Activated CD4-positive, alpha-beta T cell treated with anti-CD3 and anti-CD28 coated beads, Interleukin-2, amount 10 ng/mL, durations not matched to agents 24 days and 14 days (primary cell): ENCODE results near the gene ZC3H18. TPM values are rescaled to one million over a fixed set of nuclear protein-coding genes. Genes with fewer than 3 reads are reported as not detected.
A peak's percentile ranks its signal among the peaks of the same experiment; 100 is the strongest.

Experiments used
- DNase-seq: peaks from one replicate; pipeline ENCODE4 v3.0.0; 2022
- H3K27ac Mint-ChIP-seq: one replicate; pipeline ENCODE4 v1.8.0; 2022; ENCODE audit warnings: mild to moderate bottlenecking, mixed read lengths
- H3K27me3 Mint-ChIP-seq: one replicate; pipeline ENCODE4 v1.8.0; 2022; ENCODE audit warnings: mixed read lengths
- H3K36me3 Mint-ChIP-seq: one replicate; pipeline ENCODE4 v1.8.0; 2022; ENCODE audit warnings: low read depth, mild to moderate bottlenecking, mixed read lengths
- H3K4me1 Mint-ChIP-seq: one replicate; pipeline ENCODE4 v1.8.0; 2021; ENCODE audit warnings: mixed read lengths
- H3K4me3 Mint-ChIP-seq: one replicate; pipeline ENCODE4 v1.8.0; 2022; ENCODE audit warnings: mild to moderate bottlenecking, moderate library complexity, mixed read lengths
- H3K9me3 Mint-ChIP-seq: one replicate; pipeline ENCODE4 v1.8.0; 2021; ENCODE audit warnings: mixed read lengths
- intact Hi-C: fragments of 100-400 bp; cut with micrococcal nuclease; formaldehyde crosslinking; loops from one replicate; pipeline ENCODE4 v1.15.1; 2023
- total RNA-seq: library from RNA; stranded (reverse); gene quantifications from 2 replicates; pipeline ENCODE4 v1.2.3, GENCODE V29; 2022

The ZC3H18 gene
- total RNA-seq, 1 donor from 2014 or later = 106 TPM

DNA sequence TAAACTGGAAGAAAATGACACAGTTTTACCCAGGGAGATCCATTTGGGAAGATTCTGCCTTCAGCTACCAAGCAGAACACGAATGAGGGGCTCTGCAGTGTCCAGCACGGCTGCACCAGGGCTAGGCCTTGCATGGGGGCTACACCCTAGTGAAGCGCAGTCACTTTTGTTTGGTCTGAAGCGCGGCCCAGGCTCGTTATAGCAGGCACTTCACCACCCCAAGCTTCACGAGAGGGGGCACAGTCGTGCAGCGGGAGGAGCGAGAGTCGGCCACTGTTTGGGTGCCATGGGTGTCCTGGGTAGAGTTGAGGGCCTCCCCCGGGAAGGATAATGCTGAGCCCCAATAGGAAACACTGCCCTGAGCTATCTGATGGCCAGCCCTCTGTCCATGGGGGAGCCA lies 46.5 kb downstream of the ZC3H18 start:
- Mint-ChIP-seq H3K27me3 (no peaks in the 10 kb centered on the region), H3K9me3 (no peaks in the 10 kb centered on the region), H3K4me1 (peaks cover 17% of the 10 kb centered on the region), H3K4me3 (no peak overlapping the region), H3K27ac (no peak overlapping the region), H3K36me3 (peaks cover 24% of the 10 kb centered on the region)
- intact Hi-C loops = no loop called here
- DNase-seq = no peak

DNA sequence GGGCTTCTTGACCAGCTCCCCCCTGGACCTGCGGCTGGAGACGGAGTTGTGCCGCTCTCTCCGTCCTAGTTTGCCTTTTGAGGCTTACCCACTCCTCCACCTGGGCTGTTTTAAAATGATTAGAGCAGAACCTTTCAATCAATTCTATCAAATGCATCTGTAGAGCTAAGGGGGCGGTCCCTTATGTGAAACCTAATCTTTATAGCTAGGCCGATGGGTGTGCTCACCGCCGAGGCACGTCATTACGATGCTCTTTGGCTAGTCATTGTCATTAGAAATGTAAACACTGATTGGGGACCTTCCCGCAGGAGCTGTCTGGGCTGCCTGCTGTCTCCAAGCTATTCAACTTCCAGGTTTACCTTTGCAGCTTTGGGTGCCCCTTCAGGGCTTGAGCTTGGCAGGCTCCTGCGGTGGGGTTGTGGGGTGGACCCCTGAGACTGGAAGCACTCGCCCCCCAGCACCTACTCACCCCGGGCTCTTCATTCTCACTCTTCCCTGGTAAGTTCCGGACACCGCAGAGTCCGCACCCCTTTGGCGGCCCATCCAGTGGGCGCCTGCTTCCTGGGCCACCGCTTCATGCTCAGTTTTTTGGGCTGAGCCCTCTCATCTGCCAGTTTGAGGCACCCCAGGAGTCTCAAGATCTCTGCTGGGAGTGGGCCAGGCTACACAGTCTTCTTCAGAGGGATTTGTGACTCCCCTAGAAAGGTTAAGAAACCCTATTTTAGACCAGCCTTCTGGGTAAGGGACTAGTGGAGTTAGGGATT lies 47.2 kb downstream of the ZC3H18 start:
- H3K27me3 Mint-ChIP-seq = no peaks in the 10 kb centered on the region
- H3K4me3 Mint-ChIP-seq = no peak overlapping the region
- H3K9me3 Mint-ChIP-seq = no peaks in the 10 kb centered on the region
- DNase-seq = no peak
- intact Hi-C loops = no loop called here
- peaks cover 26% of the 10 kb centered on the region for H3K36me3 Mint-ChIP-seq
- H3K27ac Mint-ChIP-seq = no peak overlapping the region
- H3K4me1 Mint-ChIP-seq = peaks cover 17% of the 10 kb centered on the region

DNA sequence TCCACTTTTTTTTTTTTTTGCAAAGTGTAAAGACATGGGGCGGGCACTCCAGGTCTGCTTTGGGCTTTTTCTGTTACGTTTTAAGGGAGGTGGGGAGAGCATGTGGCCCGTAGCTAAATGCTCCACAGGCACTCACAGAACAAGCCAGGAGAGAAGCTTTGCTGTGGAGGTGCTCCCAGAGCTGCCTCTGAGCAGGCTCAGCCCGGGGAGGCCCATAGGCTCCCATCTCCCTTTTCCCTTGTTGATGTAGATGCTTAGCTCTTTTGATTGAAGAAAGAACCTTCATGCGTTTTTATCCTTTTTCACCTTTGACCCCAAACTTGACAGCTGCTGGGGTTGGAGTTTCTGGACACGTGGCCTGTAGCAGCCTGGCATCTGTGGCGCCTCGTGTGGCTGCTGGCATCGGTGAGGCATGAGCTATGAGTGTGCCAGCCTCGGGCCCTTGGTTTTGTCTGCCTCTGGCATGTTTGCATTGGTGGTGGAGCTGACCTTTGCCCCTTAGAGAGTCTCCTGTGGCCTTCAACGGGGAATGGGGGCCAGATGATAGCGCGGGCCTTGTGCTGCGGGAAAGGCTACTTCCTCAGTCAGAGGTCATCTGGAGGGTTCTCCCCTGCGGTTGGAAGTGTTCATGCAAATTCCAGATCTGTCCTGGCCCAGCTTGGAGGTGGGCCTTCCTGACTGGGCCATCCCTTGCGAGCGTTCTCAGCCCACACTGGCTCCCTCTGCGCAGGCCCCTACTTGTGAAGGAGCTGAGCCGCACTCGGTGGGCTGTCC lies 48.2 kb downstream of the ZC3H18 start:
- no peak for DNase-seq
- peaks cover 17% of the 10 kb centered on the region for H3K4me1 Mint-ChIP-seq
- no peak overlapping the region for H3K27ac Mint-ChIP-seq
- no peak overlapping the region for H3K4me3 Mint-ChIP-seq
- H3K27me3 Mint-ChIP-seq = no peaks in the 10 kb centered on the region
- intact Hi-C loops = no loop called here
- H3K36me3 Mint-ChIP-seq = peaks cover 26% of the 10 kb centered on the region
- H3K9me3 Mint-ChIP-seq = no peaks in the 10 kb centered on the region

DNA sequence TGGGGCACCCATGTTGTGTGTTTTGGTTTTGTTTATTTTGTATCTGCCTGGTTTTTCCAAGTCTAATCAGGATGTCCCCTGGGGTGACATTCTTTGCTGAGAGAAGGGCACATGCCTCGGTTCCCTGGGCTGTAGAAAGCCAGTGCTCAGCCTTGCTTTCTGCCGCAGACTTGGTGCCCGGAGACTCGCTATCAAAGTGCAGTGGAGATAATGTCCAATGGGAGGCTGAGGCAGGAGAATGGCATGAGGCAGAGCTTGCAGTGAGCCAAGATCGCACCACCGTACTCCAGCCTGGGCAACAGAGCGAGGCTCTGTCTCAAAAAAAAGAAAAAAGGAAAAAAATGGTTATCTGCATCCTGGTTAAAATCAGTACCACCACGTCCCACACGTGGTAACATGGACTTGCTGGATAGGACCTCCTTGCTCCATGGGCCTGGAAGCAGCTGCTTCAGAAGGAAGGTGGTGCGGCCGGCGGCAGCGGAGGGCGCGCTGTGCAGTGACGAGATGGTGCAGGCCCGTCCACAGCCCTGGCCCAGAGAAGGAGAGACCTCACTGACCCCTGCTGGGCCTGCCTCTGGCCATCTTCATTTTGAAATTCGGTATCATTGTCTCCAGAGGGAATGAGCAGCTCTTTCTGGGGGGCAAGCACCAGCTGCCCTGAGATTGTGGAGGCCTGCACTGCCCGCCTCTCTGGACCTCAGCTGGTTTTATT lies 48.9 kb downstream of the ZC3H18 start:
- Mint-ChIP-seq H3K4me3 (no peak overlapping the region), H3K36me3 (peaks cover 29% of the 10 kb centered on the region), H3K27ac (peak overlapping the region; percentile 66), H3K9me3 (no peaks in the 10 kb centered on the region), H3K4me1 (peaks cover 17% of the 10 kb centered on the region), H3K27me3 (no peaks in the 10 kb centered on the region)
- intact Hi-C loops = no loop called here
- DNase-seq = no peak

DNA sequence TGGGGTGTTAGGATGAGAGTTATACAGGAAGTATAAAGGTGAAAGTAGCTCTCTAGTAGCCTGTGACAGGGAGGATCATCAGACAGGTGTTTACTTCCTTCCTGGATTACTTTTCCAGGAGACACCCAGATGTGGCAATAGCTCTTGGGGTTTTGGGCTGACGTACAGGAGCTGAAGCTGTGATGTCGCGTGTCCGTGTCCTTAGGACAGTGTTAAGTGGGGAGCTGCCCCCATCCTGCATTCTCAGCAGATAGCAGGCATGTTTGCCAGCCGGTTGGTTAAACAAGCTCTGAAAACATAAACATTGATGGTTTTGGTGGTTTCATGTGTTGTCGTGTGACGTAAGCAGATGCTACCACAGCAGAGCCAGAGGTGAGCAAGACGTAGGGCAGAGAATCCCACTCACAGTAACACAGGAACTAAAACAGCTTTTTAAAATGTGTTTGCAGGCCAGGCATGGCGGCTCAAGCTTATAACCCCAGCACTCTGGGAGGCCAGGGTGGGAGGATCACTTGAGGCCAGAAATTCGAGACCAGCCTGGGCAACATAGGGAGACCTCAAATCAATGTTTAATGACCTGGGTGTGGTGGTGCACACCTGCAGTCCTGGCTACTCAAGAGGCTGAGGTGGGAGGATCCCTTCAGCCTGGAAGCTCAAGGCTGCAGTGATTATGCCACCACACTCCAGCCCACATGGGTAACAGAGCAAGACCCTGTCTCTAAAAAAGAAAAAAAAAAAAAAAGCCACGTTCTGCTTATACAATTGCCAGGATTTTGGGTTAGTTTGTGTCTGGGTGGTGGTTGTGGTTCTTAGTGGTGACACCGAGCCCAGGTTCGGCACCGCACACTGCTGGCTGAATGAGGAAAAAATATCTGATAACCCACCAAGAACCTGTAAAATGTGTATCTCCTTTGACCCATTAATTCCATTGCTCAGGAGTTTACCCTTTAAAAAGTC lies 49.9 kb downstream of the ZC3H18 start:
- Mint-ChIP-seq H3K27me3 (no peaks in the 10 kb centered on the region), H3K36me3 (peaks cover 27% of the 10 kb centered on the region), H3K4me3 (peak overlapping the region; percentile 38), H3K9me3 (no peaks in the 10 kb centered on the region), H3K4me1 (peaks cover 17% of the 10 kb centered on the region), H3K27ac (peak overlapping the region; percentile 81)
- peak; percentile 87 for DNase-seq
- intact Hi-C loops = loop anchor here (1.0 kb wide), 1 partner anchor 31 kb away; the partner anchor contains the start of gene CYBA

DNA sequence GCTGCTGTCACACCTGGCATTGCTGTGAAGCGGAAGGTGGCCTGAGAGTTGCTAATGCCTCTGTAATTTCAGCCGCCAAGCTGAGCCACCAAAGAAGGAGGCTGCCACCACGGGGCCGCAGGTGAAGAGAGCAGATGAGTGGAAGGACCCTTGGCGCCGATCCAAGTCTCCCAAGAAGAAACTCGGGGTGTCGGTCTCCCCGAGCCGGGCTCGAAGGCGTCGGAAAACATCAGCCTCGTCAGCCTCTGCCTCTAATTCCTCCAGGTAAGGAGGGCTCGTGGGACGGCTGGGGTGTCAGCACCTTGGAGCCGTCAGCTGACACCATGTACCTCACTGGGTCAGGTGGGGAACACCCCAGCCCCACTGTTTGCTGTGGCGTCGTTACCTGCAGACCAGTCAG lies 51.9 kb downstream of the ZC3H18 start:
- Mint-ChIP-seq H3K36me3 (peaks cover 37% of the 10 kb centered on the region), H3K4me1 (peaks cover 17% of the 10 kb centered on the region), H3K9me3 (no peaks in the 10 kb centered on the region), H3K27me3 (no peaks in the 10 kb centered on the region), H3K4me3 (no peak overlapping the region), H3K27ac (no peak overlapping the region)
- intact Hi-C loops = no loop called here
- no peak for DNase-seq

DNA sequence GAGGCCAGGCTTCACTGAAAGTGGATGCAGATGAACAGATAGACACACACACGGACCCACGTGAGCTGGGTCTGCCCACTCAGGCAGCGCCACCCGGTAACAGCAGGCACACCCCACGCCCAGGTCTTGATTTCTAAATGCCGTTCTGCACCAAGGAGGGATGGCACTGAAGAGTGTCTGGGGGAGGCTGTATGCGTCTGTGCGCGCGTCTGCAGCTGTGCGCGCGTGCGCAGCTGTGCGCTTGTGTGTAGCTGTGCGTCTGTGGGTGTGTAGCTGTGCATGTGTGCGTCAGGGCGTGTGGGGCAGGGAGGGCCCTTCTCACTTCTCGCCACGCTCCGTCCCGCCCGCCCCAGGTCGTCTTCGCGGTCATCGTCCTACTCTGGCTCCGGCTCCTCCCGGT lies 52.7 kb downstream of the ZC3H18 start:
- Mint-ChIP-seq H3K36me3 (peaks cover 43% of the 10 kb centered on the region), H3K4me1 (peaks cover 17% of the 10 kb centered on the region), H3K4me3 (no peak overlapping the region), H3K9me3 (no peaks in the 10 kb centered on the region), H3K27ac (no peak overlapping the region), H3K27me3 (no peaks in the 10 kb centered on the region)
- no peak for DNase-seq
- intact Hi-C loops = no loop called here

DNA sequence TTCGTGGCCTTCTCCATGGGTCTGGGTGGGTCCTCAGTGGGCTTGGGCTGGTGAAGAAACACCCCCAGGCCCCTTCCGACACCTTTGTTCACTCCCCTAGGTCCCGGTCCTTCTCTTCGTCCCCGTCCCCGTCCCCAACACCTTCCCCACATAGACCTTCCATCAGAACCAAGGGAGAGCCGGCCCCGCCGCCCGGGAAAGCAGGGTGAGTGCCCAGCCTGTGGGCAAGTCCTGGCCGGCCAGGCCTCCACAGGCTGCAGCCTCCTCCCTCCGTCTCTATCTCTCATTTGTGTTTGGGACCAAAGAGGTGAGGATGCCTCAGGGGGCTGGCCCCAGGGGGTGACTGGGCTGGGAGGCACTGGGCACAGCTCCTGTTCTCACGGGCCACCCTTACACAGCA lies 53.7 kb downstream of the ZC3H18 start:
- H3K4me1 Mint-ChIP-seq = peaks cover 16% of the 10 kb centered on the region
- DNase-seq = no peak
- peaks cover 44% of the 10 kb centered on the region for H3K36me3 Mint-ChIP-seq
- H3K27ac Mint-ChIP-seq = no peak overlapping the region
- H3K27me3 Mint-ChIP-seq = no peaks in the 10 kb centered on the region
- H3K9me3 Mint-ChIP-seq = no peaks in the 10 kb centered on the region
- H3K4me3 Mint-ChIP-seq = no peak overlapping the region
- intact Hi-C loops = no loop called here

DNA sequence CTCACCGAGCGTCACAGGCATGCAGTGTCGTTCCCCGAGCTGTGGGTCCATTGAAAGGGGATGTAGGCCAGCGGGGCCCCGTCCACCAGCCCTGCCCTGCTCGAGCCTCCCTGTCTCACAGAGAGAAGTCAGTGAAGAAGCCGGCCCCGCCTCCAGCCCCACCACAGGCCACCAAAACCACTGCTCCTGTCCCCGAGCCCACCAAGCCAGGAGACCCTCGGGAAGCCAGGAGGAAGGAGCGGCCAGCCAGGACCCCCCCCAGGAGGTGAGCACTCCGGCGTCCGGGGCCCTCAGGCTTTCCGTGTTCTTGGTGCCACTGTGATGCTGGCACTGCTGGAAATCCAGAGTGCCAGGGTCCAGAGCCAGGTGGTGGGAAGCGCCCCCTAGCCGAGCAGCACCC lies 54.3 kb downstream of the ZC3H18 start:
- no peak overlapping the region for H3K4me3 Mint-ChIP-seq
- H3K36me3 Mint-ChIP-seq = peaks cover 46% of the 10 kb centered on the region
- intact Hi-C loops = no loop called here
- no peak overlapping the region for H3K27ac Mint-ChIP-seq
- no peaks in the 10 kb centered on the region for H3K27me3 Mint-ChIP-seq
- peaks cover 10% of the 10 kb centered on the region for H3K4me1 Mint-ChIP-seq
- no peaks in the 10 kb centered on the region for H3K9me3 Mint-ChIP-seq
- DNase-seq = no peak

DNA sequence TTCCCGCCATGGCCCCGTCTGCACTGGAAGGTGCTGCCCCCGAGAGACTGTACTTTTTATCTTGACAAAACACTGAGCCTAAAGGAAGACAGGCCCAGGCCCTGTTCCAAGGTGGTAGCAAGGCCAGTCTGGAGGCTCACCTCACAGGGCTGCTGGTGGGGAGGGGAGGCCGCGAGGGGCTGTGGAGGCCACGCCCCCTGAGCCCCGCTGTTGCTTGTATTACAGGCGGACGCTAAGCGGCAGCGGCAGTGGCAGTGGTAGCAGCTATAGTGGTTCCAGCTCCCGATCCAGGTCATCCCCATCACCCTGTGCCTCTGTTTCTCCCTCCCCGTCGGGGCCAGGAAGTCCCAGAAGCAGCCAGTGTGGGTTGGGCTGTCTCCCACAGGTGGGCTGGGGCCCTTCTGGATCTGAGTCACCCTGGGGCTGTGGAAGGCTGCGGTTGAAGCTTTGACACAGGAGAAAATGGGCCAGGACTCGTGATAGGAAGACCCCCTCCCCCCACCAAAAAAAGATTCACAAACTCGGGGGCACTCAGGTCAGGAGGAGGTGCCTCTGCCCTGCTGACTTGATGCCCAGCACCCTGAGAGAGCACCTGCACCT lies 54.9 kb downstream of the ZC3H18 start:
- H3K27me3 Mint-ChIP-seq = no peaks in the 10 kb centered on the region
- intact Hi-C loops = no loop called here
- H3K4me3 Mint-ChIP-seq = no peak overlapping the region
- no peak overlapping the region for H3K27ac Mint-ChIP-seq
- peaks cover 4% of the 10 kb centered on the region for H3K4me1 Mint-ChIP-seq
- H3K9me3 Mint-ChIP-seq = no peaks in the 10 kb centered on the region
- peaks cover 44% of the 10 kb centered on the region for H3K36me3 Mint-ChIP-seq
- DNase-seq = no peak

DNA sequence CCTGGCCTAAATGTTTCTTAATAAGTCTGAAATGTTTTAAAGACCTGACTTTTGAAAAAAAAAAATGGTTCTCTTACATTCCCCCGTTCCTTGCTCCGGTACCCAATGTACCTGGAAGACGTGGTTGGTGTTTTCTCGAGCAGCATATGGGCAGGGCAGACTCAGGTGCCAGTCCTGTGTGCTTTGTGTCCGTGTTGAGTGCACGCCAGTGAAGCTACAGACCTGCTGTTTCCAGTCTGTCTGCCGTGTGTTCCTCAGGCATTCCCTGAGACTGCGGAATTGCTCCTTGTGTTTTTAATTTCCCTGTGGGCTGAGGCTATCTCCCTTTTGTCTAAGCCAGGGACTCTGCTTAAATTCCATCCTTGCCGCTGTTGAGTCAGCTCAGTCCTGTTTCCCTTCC lies 56.4 kb downstream of the ZC3H18 start:
- intact Hi-C loops = no loop called here
- Mint-ChIP-seq H3K27me3 (no peaks in the 10 kb centered on the region), H3K36me3 (peaks cover 48% of the 10 kb centered on the region), H3K4me3 (no peak overlapping the region), H3K4me1 (no peaks in the 10 kb centered on the region), H3K27ac (no peak overlapping the region), H3K9me3 (no peaks in the 10 kb centered on the region)
- DNase-seq = no peak

DNA sequence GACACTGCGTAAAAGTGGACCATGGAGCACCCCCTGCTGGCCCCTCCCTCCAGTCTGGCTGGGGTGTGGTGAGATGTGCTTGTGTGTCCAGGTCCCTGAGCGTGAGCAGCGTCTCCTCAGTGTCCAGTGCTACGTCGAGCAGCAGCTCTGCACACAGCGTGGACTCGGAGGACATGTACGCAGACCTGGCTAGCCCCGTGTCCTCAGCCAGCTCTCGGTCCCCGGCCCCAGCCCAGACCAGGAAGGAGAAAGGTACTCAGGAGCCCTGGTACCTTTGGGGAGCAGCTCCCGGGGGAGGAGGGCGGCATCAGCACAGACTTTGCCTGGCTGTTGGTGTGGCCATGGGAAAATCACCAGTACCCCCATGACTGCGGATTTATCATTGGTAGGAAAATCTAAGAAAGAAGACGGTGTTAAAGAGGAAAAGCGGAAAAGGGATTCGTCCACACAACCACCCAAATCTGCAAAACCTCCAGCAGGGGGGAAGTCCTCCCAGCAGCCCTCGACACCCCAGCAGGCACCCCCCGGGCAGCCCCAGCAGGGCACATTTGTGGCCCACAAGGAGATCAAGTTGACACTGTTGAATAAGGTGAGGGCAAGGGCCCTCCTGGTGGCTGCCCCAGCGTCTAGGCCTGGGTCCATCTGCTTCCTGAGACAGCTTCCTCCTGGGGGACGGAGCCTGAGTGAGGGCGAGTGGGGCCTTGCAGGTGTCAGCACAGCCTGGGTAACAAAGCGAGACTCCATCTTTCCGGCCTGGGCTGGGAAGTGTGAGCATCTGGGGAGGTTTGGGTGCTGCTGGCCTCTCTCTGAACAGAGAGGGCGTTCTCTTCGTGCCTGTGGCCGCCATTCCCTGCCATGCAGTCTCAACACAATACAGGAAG lies 57.6 kb downstream of the ZC3H18 start:
- no peak overlapping the region for H3K4me3 Mint-ChIP-seq
- H3K36me3 Mint-ChIP-seq = peaks cover 47% of the 10 kb centered on the region
- no peaks in the 10 kb centered on the region for H3K27me3 Mint-ChIP-seq
- no peak for DNase-seq
- H3K27ac Mint-ChIP-seq = no peak overlapping the region
- no peaks in the 10 kb centered on the region for H3K9me3 Mint-ChIP-seq
- no peaks in the 10 kb centered on the region for H3K4me1 Mint-ChIP-seq
- intact Hi-C loops = no loop called here
